ENCODE data around the gene TMEM266.

The TMEM266 gene

DNA sequence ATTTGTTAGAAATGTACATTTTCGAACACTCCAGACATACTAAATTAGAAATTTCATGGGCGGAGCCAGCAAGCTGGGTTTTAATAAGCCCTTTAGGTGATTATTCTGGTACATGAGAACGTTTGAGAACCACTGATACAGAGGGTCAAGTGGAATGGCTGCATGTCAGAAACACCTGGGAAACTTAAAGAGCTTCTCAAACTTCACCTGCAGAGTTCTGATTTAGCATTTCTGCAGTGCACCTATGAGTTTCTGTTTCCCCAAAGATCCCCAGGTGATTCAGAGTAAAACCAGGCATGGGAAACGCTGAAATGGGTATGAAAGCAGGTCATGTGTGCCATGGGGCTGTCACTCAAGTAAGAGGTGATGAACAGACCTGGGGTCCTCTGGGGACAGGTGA lies 68.1 kb downstream of the TMEM266 start:
- DNase-seq (ENCODE audit: low read depth in 2 of 2) = no peak

DNA sequence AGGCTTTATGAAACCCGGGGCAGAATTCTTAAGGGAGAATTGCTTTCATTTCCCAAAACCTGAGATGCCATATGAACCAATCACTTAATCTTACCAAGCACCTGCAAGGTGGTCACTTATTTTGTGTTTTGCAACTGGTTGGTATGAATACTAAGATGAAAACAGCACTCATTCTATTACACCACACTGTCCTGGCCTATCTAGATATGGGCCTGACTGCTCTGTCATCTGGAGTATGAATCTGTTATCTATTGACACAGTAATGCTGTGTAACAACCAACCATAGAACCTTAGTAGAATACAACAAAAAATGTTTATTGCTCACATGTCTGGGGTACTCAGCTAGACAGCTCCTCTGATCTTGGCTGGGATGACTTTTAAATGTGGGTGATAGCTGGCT lies 74.8 kb downstream of the TMEM266 start:
- DNase-seq (ENCODE audit: low read depth in 2 of 2) = no peak

DNA sequence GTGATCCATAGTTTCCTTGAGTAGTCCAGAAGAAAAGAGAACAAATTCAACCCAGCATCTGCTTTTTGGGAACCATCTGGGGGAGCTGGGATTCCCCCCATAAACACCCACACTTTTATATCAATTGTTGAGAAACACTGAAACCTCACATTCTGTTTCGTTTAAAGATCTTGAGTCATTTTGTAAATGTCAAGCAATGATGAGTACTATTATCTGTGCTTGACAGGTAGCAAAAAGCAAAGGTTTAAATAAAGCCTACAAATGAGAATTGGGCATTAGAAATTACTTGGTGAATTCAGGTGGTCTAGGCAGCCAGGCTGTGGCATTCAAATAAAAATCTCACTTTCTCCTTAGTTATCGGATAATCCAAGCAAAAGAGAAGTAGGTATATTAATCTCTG lies 75.7 kb downstream of the TMEM266 start:
- no peak for DNase-seq (ENCODE audit: low read depth in 2 of 2)

DNA sequence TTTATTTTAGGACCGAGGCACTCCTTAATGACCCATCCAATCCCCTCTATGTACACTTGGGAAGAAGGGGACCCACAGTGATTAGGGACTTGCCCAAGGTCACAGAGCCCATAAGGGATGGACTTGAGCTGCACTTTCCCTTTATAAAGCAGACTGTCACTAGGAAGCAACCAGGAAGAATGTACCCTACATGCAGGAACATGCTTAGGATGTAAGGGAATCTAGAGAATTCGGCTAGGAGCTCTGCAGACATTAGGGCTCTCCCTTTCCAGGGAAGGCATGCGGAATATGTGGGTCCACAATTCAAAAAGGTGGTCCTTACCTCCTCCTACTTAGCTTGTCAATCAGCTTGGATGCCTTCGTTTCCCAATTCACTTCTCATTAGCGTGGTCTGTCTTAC lies 78.7 kb downstream of the TMEM266 start:
- DNase-seq (ENCODE audit: low read depth in 2 of 2) = no peak

DNA sequence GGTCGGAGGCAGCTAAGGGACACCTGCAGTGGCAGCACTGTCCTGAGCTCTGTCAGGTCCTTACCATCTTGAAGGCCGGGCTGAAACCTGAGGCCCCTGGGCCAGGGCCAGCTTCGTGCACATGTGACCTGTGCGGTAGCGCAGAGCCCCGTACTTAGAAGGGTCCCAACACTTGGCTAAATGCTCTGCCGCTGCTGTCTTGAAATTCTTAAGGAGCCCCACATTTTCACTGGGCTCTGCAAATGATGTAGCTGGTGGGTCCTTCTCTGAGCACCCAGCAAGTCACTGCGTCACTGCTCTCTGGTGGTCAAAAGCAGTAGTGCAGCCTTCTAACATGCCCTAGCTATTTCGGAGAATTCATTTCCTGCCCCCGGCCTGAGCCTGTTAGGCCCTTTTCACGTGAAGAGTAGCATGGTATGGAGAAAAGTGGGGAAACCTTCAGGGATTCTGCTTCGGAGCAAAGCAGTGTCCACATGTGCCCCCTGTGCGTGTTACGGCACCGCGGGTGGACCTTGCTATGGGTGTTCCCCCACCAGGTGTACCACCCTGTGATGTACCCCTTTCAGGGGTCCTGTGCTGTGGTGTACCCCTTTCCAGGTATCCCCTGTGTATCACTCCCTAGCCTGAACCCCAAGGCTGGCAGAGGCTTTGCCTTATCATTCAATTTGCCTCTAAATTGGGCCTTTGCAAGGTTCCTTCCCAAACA lies 79.7 kb downstream of the TMEM266 start:
- DNase-seq (ENCODE audit: low read depth in 2 of 2) = peak; percentile 36 to 42

DNA sequence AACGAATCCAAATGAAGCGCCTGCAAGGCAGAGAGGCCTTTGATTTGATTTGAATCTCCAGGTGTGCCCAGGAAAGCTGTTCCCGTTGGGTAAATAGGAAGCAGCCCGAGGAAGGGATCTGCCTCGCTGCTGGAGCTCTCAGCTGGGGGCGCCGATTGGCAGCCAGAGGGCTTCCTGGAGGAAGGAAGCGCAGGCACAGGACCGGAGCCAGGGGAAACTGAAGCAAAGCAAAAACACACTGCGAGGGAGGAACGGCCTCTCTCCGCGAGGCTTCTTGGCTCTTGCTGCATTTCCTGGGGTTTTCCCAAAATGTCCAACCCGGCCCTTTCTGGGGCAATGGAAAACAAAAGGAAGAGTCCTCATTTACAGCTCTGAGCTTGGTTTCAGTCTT lies 80.3 kb downstream of the TMEM266 start:
- no peak for DNase-seq (ENCODE audit: low read depth in 2 of 2)

DNA sequence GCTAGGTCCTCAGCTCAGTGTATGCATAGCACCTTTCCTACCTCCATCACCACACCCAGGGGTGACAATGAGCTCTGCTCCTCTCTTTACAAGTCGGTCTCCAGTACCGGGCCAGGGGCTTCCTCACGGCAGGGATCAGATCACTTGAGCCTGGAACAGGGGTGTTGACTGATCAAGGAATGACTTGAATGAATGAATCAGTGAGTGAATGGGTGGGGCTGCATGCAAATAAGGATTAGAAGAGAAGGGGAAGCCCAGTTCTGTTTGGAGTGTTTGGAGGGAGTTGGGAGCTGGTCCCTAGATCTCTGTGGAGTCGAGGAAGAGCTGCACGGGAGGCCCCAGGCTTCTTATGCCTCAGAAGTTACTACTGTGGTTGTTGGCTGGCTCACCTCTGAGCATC lies 87.0 kb downstream of the TMEM266 start:
- no peak for DNase-seq (ENCODE audit: low read depth in 2 of 2)

DNA sequence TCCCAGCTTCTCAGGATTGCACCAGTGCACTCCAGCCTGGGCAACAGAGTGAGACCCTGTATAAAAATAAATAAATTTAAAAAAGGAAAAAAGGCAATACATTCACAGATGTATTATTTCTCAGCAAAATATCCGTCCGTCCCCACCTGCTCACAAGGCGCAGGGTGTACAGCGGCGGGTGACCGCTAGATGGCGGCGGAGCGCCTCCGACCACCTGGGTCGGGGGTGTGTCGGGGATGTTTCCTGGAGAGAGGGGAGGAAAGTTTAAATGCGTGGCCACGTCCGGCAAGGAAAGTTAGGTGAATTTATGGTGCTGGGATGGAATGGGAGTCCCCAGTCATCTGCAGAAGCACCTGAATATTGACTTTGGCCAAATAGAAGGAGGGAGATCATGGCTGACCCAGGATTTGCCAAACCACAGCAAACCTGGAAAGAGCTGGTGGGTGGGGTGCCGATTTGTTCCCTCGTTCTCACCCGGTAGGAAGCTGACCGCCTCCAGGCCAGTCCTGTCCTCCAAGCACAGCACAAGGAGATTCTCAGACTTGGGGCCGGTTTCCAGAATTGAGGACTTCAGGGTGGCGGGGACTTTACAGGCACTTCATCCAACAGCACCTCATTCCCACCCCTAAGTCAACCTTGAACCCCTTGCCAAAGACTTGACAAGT lies 88.3 kb downstream of the TMEM266 start:
- no peak for DNase-seq (ENCODE audit: low read depth in 2 of 2)

DNA sequence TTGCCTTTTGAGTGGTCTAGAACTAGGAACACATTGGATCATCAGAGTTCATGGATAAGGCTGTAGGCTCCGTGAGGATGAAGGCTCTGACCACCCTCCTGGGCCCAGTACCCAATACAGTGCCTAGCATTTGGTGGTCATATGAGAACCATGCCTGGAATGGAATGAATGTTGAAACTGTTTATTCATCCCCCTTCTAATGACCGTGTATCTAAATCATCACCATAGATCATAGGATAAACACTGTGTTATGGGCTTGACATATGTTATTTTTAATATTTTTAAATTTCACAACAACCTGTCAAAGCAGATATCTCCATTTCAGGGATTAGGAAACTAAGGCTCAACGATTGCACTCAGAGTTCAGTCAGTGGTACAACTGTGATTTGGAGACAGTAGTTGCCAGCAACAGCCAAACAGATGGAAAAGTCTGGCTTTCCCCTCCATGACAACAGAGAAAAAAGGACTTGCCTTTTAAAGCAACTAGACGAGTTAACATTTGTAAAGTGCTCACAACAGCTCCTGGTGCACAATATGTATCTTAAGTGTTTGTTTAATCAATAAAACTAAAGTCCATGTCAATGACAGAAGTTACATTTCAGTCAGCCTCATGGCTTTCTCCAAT lies 89.6 kb downstream of the TMEM266 start:
- DNase-seq (ENCODE audit: low read depth in 2 of 2) = peak in 1 of 2 experiments; percentile 18

DNA sequence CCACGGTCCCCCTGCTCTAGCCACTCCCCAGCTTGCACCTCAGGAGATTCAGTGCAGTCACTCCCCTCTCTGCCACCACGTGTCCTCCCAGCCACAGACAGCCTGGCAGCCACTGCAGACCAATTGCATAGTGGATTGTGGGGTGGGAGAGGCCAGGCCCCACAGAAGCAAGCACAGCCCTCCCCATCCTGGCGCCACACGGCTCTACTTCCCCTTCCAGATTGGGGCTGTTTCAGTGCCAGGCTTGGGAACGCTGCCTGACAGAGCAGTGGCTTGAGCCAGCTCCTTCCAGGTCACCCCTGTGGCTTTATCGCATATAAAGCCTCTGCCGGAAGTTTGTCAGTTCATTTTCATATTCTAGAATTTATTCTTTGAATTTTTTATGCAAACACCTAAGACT lies 90.7 kb downstream of the TMEM266 start:
- DNase-seq (ENCODE audit: low read depth in 2 of 2) = no peak

DNA sequence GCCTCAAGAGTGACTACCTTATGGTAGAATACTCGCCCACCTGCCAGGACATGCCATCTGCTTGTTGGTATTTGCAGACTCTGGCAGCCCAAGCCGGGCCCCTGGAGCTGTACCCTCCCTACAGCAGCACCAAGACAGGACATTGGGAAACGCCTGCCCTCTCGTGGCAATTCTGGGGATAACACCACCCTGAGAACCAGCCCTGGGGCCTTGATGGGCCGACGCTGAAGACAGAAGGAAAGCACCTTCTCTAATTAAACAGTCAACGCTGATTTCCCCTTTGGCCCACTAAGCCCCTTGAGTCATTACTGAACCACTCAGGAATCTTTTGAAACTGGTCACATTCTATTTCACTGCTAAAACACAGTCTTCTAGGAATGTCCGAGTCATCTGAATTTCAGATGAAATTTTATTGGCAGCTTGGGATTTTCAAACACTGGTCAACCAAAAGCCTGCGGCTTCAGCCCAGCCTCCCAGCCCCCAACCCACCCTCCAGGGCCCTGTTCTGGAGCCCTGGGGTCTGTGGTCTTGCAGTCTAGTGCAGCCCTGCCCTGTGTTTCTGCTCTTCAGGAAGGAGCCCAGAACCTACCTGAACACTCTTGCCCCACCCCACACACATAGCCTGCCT lies 91.3 kb downstream of the TMEM266 start:
- peak; percentile 56 to 62 for DNase-seq (ENCODE audit: low read depth in 2 of 2)

DNA sequence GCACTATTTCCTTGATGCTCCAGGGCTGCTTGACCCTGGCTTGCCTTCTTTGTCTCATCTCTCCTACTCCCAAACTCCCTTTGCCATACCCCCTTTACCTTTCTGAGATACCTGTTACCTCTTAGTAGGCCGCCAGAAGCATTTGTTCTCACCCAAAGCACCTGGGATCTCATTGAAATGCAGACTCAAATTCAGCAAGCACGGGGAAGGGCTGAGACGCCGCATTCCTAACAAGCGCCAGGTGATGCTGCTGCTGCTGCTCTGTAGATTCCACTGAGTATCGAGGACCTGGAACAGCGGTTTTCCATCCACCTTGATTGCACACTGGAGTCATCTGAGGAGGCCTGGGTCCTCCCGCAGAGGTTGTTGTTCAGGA lies 91.8 kb downstream of the TMEM266 start:
- DNase-seq (ENCODE audit: low read depth in 2 of 2) = no peak

DNA sequence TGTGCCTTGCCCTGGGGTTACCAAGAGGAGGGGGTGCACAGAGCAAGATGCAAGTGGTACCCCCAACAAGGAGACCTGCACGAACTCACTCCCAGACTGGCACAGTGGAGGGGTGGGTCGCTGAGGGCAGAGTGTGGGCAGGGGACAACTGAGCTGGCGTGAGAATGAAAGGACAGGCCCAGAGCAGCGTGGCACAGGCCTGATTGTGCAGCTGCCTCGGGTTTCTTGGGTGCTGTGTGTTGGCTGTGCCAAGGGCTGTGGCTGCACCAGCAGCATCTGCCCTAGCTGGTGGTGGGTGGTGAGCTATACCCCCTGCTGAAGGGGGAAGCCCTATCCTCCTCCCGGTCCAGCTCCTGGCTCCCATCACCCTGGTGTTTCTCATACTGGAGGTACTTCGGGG lies 92.4 kb downstream of the TMEM266 start:
- DNase-seq (ENCODE audit: low read depth in 2 of 2) = no peak

DNA sequence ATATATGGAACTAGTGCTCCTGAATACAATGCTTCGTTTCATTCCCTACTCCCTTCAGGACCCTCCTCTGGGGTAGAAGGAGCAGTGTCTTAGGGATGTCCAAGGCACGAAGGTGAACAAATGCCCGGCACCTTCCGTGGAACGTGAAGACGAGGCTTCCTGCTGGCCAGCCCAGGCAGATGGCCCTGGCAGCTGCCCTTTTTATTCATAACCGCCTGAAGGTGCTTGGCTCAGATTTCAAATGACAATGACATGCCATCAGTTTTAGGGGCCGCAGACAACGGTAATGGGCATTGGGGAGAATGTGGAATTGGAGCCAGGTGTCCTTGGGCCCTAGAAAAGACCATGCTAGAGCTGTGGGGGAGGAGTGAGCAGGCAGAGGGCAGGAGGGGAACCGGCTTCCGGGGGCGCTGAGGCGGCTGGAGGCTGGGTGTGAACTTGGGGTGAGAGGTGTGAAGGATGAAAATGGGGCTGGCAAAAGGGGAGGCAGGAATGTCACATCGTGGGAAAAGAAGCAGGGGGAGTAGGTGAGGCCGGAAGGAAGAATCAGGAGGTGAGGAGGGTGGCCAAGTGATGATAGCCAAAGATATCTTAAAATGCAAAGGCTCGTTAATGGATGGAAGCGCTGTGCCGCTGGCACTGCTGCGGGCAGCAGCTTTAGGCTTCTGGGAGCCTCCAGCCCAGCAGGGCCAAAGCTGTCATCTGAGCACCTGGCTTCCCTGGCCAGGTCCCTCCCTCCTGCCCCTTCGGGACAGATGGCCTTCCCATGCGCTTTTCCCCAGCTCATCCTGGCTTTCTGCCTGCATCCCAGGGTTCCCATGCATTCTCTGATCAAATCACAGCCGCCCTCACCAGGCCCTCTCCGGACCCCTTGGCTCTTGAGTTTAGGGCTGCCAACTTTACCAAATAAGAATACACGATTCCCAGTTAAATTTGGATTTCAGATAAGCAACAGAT lies 93.7 kb downstream of the TMEM266 start:
- no peak for DNase-seq (ENCODE audit: low read depth in 2 of 2)

DNA sequence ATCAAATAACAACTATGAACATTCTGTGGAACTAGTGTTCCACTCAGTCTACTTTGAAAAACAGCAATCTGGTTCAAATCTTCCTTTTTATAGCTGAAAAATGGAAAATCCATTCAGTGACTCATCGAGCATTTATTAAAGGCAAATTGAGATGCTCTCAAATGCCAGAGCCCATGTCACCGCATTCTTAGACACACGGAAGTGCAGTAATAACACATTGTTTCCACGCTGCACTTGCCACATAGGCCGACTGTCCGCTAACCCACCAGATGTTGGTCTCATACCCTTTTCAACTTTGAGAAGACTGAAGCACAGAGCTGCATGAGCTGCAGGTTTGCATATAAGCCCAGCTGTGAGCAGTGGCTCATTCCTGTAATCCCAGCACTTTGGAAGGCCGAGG lies 95.9 kb downstream of the TMEM266 start:
- DNase-seq (ENCODE audit: low read depth in 2 of 2) = peak; percentile 52 to 66

DNA sequence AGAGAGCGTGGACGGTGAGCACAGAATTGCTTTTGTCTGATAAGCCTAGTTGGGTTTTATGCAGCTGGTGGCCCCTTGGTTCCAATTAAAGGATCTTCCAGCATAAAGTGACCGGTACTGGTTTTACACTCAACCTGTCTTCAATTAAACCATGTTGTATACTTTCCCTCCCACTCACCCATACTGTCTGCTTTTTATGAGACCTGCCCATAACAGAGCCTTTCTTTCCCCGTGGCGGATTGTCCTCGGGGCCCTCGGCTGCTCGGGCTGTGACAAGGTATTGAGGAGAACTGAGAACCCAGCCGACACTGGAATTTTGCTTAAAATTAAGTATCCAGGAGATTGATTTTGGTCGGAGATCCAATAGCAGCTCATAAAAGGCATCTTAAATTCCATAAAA lies 98.4 kb downstream of the TMEM266 start:
- no peak for DNase-seq (ENCODE audit: low read depth in 2 of 2)

DNA sequence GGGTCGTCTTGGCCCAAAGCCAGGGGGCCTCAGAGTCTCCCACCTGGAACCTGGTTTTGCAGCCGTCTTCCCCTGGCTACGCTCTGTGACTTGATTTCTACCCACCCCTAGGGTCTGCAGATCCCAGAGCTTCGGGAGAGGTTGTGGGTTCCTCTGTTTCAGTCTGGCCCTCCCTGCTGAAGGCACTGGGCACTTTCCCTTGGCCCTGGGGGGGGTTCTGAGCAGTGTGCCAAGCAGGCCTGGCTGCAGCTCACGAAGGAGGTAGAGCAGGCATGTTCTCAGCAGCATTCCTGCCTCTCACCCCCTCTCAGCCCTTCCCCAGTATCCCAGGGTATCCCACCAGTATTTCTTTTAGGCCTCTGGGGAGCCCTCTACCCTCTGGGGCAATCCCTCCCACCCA lies 99.0 kb downstream of the TMEM266 start:
- DNase-seq (ENCODE audit: low read depth in 2 of 2) = no peak

DNA sequence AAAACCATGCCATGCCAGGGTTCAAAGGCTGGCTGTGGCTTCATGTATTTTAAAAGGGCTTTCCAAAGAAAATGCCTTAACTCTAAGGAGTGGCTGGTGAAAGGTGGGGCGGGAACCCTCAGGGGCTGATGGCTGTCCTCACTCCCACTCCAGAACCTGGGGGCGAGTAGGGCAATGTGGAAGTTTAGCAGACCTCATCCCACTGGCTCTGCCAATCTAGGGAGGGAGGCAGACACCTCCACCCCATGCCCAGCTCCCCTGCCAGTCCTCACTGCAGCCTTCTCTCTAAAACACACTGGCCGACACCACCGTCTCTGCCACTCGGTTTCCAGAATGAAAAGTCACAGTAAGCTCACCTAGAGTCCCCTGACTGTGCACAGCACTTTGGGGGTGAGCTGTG lies 99.5 kb downstream of the TMEM266 start:
- DNase-seq (ENCODE audit: low read depth in 2 of 2) = no peak

DNA sequence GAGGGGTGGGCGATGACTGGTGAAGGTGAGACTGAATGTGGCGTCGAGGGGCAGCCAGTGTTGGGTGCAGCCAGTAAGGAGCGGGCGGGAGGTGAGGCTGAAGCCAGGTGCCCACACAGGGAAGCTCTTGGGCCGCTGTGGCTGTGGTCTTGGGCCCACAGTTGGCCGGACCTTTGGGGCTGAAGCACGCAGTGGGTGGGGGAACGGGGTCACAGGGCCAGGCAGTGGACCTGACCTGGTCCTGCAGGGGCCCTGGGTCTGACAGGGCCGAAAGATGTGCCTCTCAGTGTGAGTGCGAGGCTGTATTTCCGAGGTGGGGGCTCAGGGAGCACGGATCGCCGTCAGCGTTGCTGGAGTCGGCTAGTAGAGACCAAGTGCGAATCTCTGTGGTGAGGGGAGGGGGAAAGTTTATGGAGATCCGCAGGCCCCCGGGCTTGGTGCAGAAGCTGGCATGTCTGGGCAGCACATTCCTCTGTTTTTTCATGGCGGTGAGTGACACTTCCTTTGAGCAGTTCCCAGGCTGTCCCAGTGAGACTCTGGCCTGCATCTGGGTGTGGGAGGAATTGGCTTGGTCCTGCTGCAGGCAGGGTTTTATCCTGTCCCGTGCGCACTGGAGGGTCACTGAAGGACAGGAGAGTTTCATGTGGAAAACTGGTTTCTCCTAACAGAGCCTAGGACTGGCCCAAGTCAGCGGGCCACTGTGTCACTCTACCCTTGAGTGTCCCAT lies 100.8 kb downstream of the TMEM266 start:
- DNase-seq (ENCODE audit: low read depth in 2 of 2) = no peak

DNA sequence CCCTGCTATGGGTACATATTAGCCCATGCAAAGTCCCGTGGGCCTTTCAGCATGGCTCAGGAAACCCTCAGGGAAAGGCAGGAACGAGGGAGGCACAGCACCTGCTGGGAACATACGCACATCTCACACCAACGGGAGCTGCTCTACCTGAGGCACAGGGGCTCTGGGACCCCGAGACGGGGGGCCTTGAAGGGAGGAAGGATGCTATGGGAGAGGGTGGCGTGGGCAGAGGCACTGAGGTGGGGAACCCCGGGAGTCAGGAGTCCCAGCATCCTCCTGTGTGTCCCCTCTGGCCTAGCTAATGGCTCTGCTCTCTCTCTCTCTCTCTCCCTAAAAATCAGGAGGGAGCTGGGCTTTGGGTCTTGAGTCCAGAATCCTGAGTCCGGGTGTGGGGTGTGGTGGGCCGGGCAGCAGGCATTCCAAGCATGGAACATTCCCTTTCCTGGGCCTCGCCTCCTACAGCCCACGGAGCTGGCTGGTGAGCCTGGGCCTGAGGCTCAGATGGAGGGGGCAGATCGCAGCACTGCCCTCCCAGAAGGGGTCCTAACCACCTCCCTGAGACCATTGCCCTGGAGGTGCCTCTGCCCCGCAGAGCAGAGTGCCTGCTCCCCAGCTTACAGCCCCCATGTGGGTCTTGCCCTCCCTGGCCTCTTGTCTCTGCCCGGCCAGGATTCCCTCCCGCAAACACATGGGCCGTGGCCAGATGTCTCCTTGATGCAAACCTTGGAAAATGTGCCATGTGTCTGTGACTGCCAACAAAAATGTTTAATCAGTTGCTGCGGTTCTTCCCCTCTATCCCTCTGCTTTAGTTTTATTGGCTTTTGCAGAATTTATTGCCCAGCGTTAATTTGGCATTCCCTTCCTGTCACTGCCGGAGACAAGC lies 101.6 kb downstream of the TMEM266 start:
- no peak for DNase-seq (ENCODE audit: low read depth in 2 of 2)

Measured in fibroblast of skin of left quadriceps (primary cell).